Transverse colon (tissue), 4 donors: ENCODE measurements around the gene ZNF618. TPM values are rescaled to one million over a fixed set of nuclear protein-coding genes. Genes with fewer than 3 reads are reported as not detected.
A peak's percentile ranks its signal among the peaks of the same experiment; 100 is the strongest.

Experiments used
- DNase-seq: peaks from one replicate; pipeline ENCODE4 v3.0.0-alpha.2; 2019
- H3K27ac ChIP-seq, 4 donors: fragments of 200-600 bp; sonication (generic); 2 replicates each; pipeline ENCODE4 v1.5.1; 2016 to 2018; ENCODE audit warnings: inconsistent platforms in 4 of 4
- H3K27me3 ChIP-seq: fragments of 200-600 bp; sonication (generic); 2 replicates; pipeline ENCODE4 v1.5.1; 2017; ENCODE audit warnings: inconsistent platforms
- H3K36me3 ChIP-seq, 4 donors: fragments of 200-600 bp; sonication (generic); 2 replicates each; pipeline ENCODE4 v1.5.1; 2017 to 2019; ENCODE audit warnings: inconsistent platforms in 4 of 4
- H3K4me1 ChIP-seq, 4 donors: fragments of 200-600 bp; sonication (generic); 2 replicates each; pipeline ENCODE4 v1.5.1; 2017 to 2020; ENCODE audit warnings: inconsistent platforms in 4 of 4
- H3K4me3 ChIP-seq, 4 donors: fragments of 200-600 bp; sonication (generic); 1 replicate in 1 of 4; 2 replicates in 3 of 4; pipeline versions ENCODE4 v1.5.1 to v1.6.1; 2017 to 2019; ENCODE audit warnings: inconsistent platforms in 4 of 4
- H3K9me3 ChIP-seq, 2 donors: fragments of 200-600 bp; sonication (generic); 2 replicates each; pipeline ENCODE4 v1.5.1; 2017 to 2019; ENCODE audit warnings: inconsistent platforms in 2 of 2
- EP300 ChIP-seq: sonication (generic); formaldehyde crosslinking; IDR thresholded peaks from one replicate; pipeline ENCODE4 v1.6.1; 2017; ENCODE audit warnings: antibody characterized with exemption, low read depth
- POLR2A ChIP-seq: fragments of 450-650 bp; IDR thresholded peaks from one replicate; pipeline ENCODE4 v1.6.1; 2016; ENCODE audit warnings: antibody characterized with exemption, mild to moderate bottlenecking, moderate library complexity
- POLR2AphosphoS5 ChIP-seq, 3 donors: sonication (generic); formaldehyde crosslinking; IDR thresholded peaks; one replicate each; pipeline ENCODE4 v1.6.1; 2016; ENCODE audit warnings: antibody characterized with exemption in 3 of 3
- WGBS, 2 donors: methylation state at CpG; one replicate each; pipeline ENCODE4 v1.1.5; 2018; ENCODE audit warnings: low coverage in 1 of 2; 5-methylcytosine and 5-hydroxymethylcytosine counted together
- in situ Hi-C, 4 donors: fragments of 200-750 bp; cut with MboI; loops; one replicate each; pipeline versions ENCODE4 v1.15.0 to v1.15.1; 2017; ENCODE audit warnings: low sequenced_read_pairs in 3 of 4, low pct_ligation_motif_present in 1 of 4, low pct_unique_long_range_greater_than_20kb in 1 of 4
- intact Hi-C: fragments of 100-400 bp; cut with DNase I; formaldehyde crosslinking; loops from one replicate; pipeline ENCODE4 v1.15.1; 2023; ENCODE audit warnings: low total_unique reads
- total RNA-seq, 4 donors: library from RNA; depleted of rRNA; stranded (reverse); fragments of >200 nt; gene quantifications; one replicate each; pipeline ENCODE4 v1.1.0, GENCODE V29; 2016
- TF ChIP-seq, protein P1 (sequence below), 5 experiments: fragments of 200-600 bp in 3 of 5; fragments of 450-650 bp in 2 of 5; sonication (generic) in 3 of 5; IDR thresholded peaks; 1 replicate in 2 of 5; 2 replicates in 3 of 5; pipeline ENCODE4 v1.5.1; 2016 to 2017; ENCODE audit warnings: antibody characterized with exemption in 5 of 5, inconsistent platforms in 3 of 5, mild to moderate bottlenecking in 2 of 5, moderate library complexity in 1 of 5

ZNF618 gene
- total RNA-seq, 4 donors from 2014 or later, result 2.2 to 8.6 (median 4.0) TPM

DNA sequence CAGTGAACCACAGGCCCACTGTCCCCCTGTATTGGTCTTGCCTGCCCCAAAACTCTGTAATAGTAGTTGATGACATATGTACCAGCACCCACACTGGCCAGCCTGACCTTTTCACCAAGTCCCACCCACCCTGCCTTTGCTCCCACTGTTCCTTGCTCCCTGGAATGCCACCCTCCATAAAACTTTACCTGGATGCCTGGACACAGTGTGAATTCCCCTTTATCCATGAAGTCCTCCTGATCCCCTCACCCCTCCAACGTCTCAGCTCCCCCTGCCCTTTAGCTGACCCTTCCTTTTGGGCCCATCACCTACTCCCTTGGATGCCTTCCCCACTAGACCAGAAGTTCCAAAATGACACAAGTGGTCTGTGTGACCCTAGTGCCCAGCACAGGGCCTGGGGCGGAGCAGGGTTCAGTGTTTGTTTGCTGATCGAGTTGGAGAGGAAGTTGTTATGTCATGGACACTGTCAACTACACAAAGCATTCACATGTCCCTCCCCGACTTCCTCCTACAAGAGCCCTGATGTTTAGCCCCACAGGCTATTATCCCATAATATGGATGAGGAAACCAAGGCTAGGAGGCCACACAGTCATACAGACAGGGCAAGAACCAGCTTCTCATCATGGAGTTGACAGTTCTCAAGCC lies 185.8 kb downstream of the ZNF618 start:
- Histone ChIP-seq H3K4me1 (peaks cover 0 to 4% (median 0%) of the 10 kb centered on the region in 4 donors), H3K27me3 (peaks cover 4% of the 10 kb centered on the region), H3K9me3 (no peaks in the 10 kb centered on the region), H3K27ac (no peak overlapping the region), H3K36me3 (no peaks in the 10 kb centered on the region), H3K4me3 (no peak overlapping the region)
- WGBS, 2 donors, result 33 to 53% methylated on average over 1 to 4 of the region's 4 CpGs
- in situ Hi-C loops, result no loop called here
- TF ChIP-seq, protein P1, sequence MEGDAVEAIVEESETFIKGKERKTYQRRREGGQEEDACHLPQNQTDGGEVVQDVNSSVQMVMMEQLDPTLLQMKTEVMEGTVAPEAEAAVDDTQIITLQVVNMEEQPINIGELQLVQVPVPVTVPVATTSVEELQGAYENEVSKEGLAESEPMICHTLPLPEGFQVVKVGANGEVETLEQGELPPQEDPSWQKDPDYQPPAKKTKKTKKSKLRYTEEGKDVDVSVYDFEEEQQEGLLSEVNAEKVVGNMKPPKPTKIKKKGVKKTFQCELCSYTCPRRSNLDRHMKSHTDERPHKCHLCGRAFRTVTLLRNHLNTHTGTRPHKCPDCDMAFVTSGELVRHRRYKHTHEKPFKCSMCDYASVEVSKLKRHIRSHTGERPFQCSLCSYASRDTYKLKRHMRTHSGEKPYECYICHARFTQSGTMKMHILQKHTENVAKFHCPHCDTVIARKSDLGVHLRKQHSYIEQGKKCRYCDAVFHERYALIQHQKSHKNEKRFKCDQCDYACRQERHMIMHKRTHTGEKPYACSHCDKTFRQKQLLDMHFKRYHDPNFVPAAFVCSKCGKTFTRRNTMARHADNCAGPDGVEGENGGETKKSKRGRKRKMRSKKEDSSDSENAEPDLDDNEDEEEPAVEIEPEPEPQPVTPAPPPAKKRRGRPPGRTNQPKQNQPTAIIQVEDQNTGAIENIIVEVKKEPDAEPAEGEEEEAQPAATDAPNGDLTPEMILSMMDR (IDR thresholded peaks at IDR 0.05), result no peak
- TF ChIP-seq EP300 (no peak), POLR2AphosphoS5 (IDR thresholded peaks at IDR 0.05) (no peak), POLR2A (no peak)
- intact Hi-C loops, result no loop called here
- DNase-seq, result no peak

DNA sequence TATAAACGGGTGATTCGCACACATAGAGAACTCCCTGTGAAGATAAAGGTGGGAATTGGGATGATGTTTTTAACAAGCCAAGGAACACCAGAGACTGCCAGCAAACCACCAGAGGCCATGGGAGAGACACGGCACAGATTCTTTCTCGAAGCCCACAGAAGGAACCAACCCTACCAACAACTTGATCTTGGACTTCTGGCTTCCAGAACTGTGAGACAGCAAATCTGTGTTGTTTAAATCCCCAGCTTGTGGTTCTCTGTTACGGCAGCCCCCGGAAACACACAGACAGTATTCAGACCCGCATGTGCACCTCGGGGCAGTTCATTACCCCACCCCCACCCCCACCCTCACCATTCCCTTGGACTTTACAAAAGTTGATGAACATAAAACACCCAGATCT lies 189.2 kb downstream of the ZNF618 start:
- Histone ChIP-seq H3K36me3 (no peaks in the 10 kb centered on the region), H3K27me3 (peaks cover 4% of the 10 kb centered on the region), H3K9me3 (no peaks in the 10 kb centered on the region), H3K4me3 (no peak overlapping the region), H3K27ac (no peak overlapping the region), H3K4me1 (peaks cover 0 to 4% (median 0%) of the 10 kb centered on the region in 4 donors)
- DNase-seq, result no peak
- TF ChIP-seq, protein P1 (IDR thresholded peaks at IDR 0.05), result no peak
- TF ChIP-seq POLR2AphosphoS5 (IDR thresholded peaks at IDR 0.05) (no peak), EP300 (no peak)
- WGBS, 2 donors, result 87% methylated on average over 8 of the region's 8 CpGs; no CpG with 5 or more reads in 1 of the 2 donors
- in situ Hi-C loops (no loop called here), intact Hi-C loops (no loop called here)

DNA sequence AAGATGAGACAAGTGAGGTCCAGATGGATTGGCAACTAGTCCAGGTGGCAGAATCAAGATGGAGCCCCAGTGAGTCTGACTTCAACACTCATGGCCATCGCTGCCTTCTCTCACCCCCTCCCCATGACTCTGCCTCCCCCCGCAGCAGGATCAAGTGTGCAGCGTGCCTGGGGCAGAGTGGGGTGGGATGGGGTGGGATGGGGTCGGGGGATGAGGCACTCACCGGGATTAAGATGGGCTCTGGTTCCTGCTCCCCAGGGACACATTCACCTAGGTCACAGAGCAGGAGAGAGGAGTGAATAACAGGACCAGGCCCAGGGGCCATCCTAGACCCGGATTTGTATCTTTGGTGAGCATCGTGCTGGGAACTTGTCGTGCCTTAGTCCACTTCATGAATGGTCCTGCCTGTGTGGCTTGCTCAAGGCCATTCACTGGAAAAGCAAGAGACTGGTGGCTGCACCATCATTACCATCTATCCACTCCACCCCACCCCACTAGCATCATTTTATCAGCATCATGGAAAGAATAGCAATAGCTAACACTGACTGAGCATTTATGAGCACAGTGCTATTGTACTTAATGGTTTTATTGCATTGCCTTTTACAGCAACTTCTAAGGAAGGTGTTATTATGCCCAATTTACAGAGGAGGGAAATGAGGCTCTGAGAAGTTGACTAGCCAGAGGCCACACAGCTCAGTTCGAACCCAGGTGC lies 193.5 kb downstream of the ZNF618 start:
- in situ Hi-C loops (no loop called here), intact Hi-C loops (no loop called here)
- Histone ChIP-seq H3K4me1 (peaks cover 0 to 8% (median 4%) of the 10 kb centered on the region in 4 donors), H3K27me3 (peaks cover 4% of the 10 kb centered on the region), H3K9me3 (no peaks in the 10 kb centered on the region), H3K36me3 (no peaks in the 10 kb centered on the region), H3K27ac (no peak overlapping the region), H3K4me3 (no peak overlapping the region)
- DNase-seq, result peak; percentile 26
- WGBS, 2 donors, result 61 to 100% methylated on average over 1 to 9 of the region's 9 CpGs
- TF ChIP-seq, protein P1 (IDR thresholded peaks at IDR 0.05), result no peak
- TF ChIP-seq POLR2AphosphoS5 (IDR thresholded peaks at IDR 0.05) (no peak), EP300 (no peak), POLR2A (no peak)

DNA sequence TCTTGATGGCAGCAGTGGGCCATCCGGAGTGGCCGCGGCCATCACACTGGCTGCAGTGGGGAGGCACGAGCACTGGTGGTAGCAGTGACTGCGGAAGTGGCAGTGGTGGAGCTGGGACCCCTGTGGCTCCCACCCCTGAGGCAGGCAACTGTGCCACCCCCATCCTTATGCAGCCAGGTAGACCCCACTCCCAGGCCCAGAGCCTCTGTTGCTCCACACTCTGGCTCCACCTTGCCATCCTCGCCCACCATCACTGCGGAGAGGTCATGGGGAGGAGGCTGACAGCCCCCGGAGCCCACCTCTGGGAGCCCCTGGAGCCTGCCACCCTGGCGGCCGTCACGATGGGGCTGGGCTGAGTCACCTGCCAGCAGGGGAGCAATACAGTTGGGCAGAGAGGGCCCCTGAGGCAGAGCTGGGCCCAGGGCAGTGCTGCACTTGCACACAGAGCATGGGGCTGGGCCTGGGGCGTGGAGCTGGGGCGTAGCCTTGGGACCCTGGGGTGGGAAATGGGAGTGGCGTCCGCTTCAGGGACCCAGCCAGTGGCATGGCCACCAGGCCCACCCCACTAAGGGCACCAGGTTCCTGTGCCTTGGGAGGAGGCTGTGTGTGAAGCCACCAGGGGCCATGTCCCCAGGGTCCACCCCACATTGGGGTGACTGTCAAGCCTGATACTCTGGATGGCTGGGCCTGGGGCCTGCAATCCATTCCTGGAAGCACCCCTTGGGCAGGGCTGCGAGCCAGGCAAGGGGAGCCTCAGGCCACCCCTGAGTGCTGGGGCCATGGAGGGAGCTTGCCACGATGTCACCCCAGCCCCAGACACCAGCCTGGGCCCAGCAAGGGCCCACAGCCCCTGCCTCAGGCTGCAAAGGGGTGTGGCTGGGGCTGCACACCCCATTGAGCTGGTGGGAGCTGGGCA lies 194.3 kb downstream of the ZNF618 start:
- Histone ChIP-seq H3K36me3 (no peaks in the 10 kb centered on the region), H3K4me1 (peaks cover 0 to 8% (median 4%) of the 10 kb centered on the region in 4 donors), H3K4me3 (no peak overlapping the region), H3K27me3 (peaks cover 4% of the 10 kb centered on the region), H3K9me3 (no peaks in the 10 kb centered on the region), H3K27ac (no peak overlapping the region)
- TF ChIP-seq EP300 (no peak), POLR2A (no peak), POLR2AphosphoS5 (IDR thresholded peaks at IDR 0.05) (no peak)
- TF ChIP-seq, protein P1 (IDR thresholded peaks at IDR 0.05), result no peak
- intact Hi-C loops (no loop called here), in situ Hi-C loops (no loop called here)
- WGBS, 2 donors, result 75 to 80% methylated on average over 3 to 16 of the region's 17 CpGs
- no peak for DNase-seq
